ENCODE measurements around the gene AGXT2. TPM values are rescaled to one million over a fixed set of nuclear protein-coding genes. Genes with fewer than 3 reads are reported as not detected.

Gene AGXT2
- total RNA-seq, 1 experiment from 2014 or later = not detected

DNA sequence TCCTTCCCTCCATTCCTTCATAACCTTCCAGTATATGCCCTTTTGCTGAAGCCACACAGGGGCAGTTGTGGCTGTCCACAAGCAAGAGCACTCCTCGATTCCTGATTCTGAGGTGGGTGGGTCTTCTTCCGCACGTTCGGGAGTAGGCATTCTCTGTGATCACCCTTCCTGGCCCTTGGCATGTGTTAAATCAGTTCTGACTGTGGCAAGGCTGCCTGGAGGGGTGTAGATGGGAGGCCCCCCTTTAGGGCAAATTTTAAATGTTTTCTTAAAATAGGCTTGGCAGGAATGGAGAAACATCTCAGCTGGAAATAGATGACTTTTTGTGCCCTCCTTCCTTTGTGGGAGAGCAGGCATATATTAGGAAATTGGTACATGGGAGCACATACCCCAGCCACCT, 3.1 kb downstream of the AGXT2 start:
- DNase-seq = no peak
- Histone ChIP-seq H3K4me1 (replicated peaks; ENCODE audit: insufficient read depth) (no peaks in the 10 kb centered on the region), H3K9me2 (ENCODE audit: insufficient read depth) (no peaks in the 10 kb centered on the region), H3K4me2 (no peak overlapping the region), H3K9me3 (ENCODE audit: insufficient read depth, low read depth) (no peaks in the 10 kb centered on the region), H4K20me1 (ENCODE audit: insufficient read depth) (no peaks in the 10 kb centered on the region), H3K27me3 (ENCODE audit: insufficient read depth, low read depth) (peaks cover 97% of the 10 kb centered on the region), H2AFZ (no peak overlapping the region), H3K27ac (no peak overlapping the region), H3K36me3 (ENCODE audit: low read depth) (no peaks in the 10 kb centered on the region), H3K4me3 (no peak overlapping the region), H3K79me2 (ENCODE audit: low read depth) (no peaks in the 10 kb centered on the region), H3F3A (ENCODE audit: insufficient read depth, low read depth) (no peaks in the 10 kb centered on the region)
- BruUV-seq (replicated peaks) = no TSS peak
- ChIA-PET CTCF (no interaction called here), POLR2A (ENCODE audit: unreplicated experiment) (no interaction called here)
- intact Hi-C loops (cut with micrococcal nuclease; ENCODE audit: unreplicated experiment) = no loop called here
- no peak for TF ChIP-seq EZH2 (IDR thresholded peaks at IDR 0.05; ENCODE audit: low read depth)
- TF ChIP-seq, protein P1, sequence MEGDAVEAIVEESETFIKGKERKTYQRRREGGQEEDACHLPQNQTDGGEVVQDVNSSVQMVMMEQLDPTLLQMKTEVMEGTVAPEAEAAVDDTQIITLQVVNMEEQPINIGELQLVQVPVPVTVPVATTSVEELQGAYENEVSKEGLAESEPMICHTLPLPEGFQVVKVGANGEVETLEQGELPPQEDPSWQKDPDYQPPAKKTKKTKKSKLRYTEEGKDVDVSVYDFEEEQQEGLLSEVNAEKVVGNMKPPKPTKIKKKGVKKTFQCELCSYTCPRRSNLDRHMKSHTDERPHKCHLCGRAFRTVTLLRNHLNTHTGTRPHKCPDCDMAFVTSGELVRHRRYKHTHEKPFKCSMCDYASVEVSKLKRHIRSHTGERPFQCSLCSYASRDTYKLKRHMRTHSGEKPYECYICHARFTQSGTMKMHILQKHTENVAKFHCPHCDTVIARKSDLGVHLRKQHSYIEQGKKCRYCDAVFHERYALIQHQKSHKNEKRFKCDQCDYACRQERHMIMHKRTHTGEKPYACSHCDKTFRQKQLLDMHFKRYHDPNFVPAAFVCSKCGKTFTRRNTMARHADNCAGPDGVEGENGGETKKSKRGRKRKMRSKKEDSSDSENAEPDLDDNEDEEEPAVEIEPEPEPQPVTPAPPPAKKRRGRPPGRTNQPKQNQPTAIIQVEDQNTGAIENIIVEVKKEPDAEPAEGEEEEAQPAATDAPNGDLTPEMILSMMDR (conservative IDR thresholded peaks at IDR 0.05) = no peak

DNA sequence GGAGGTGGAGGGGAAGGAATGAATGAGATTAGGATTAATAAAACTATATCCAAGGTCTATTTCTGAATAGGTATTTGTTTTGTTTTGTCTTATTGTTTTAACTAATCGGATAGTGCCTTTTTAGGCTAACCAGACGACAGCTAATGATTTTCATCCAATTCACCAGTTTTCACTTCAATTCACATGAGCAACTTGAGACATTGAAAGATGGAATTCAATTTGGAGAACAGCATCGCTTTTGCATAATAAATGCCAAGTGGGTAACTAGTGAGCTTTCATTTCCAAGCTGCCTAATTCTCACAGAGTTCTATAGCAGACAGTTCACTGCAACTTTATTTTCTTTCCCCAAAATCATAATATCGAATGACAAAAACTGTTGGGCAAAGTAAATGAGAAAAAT, 5.0 kb downstream of the AGXT2 start:
- POLR2A ChIA-PET (ENCODE audit: unreplicated experiment) = interaction anchor here (0.5 kb wide), 1 partner anchor 577 kb away, joined by 3 read pairs; no protein-coding TSS in a partner anchor
- Histone ChIP-seq H2AFZ (no peak overlapping the region), H3K4me3 (no peak overlapping the region), H3K27ac (no peak overlapping the region), H3K79me2 (ENCODE audit: low read depth) (no peaks in the 10 kb centered on the region), H4K20me1 (ENCODE audit: insufficient read depth) (no peaks in the 10 kb centered on the region), H3K4me1 (replicated peaks; ENCODE audit: insufficient read depth) (no peaks in the 10 kb centered on the region), H3K36me3 (ENCODE audit: low read depth) (no peaks in the 10 kb centered on the region), H3K9me2 (ENCODE audit: insufficient read depth) (no peaks in the 10 kb centered on the region), H3K27me3 (ENCODE audit: insufficient read depth, low read depth) (peaks cover 97% of the 10 kb centered on the region), H3F3A (ENCODE audit: insufficient read depth, low read depth) (no peaks in the 10 kb centered on the region), H3K9me3 (ENCODE audit: insufficient read depth, low read depth) (no peaks in the 10 kb centered on the region), H3K4me2 (no peak overlapping the region)
- no TSS peak for BruUV-seq (replicated peaks)
- no peak for DNase-seq
- intact Hi-C loops (cut with micrococcal nuclease; ENCODE audit: unreplicated experiment) = no loop called here
- no peak for TF ChIP-seq EZH2 (IDR thresholded peaks at IDR 0.05; ENCODE audit: low read depth)
- TF ChIP-seq, protein P1 (conservative IDR thresholded peaks at IDR 0.05) = no peak
- CTCF ChIA-PET = no interaction called here

DNA sequence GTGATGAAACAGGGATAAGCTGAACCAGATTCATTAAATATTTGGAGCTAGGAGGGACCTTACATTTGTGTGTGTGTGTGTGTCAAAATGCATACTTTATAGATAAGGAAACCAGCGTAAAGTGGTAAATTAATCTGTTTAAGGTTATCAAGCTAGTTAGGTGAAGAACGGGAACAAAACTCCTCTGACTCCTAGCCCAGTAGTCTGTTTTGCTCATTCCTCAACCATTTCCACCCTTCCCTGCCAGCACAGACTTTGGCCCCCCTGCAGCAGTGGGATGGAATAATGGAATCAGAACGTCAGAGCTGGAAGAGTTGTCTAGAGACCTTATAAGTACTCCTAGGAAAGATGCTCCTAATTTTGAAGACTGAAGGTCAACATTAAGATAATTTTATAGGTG, 6.5 kb downstream of the AGXT2 start:
- H4K20me1 ChIP-seq (ENCODE audit: insufficient read depth) = no peaks in the 10 kb centered on the region
- H3K9me3 ChIP-seq (ENCODE audit: insufficient read depth, low read depth) = no peaks in the 10 kb centered on the region
- no peaks in the 10 kb centered on the region for H3K79me2 ChIP-seq (ENCODE audit: low read depth)
- H3K4me3 ChIP-seq = no peak overlapping the region
- no peaks in the 10 kb centered on the region for H3K9me2 ChIP-seq (ENCODE audit: insufficient read depth)
- H3F3A ChIP-seq (ENCODE audit: insufficient read depth, low read depth) = no peaks in the 10 kb centered on the region
- intact Hi-C loops (cut with micrococcal nuclease; ENCODE audit: unreplicated experiment) = no loop called here
- ChIA-PET POLR2A (ENCODE audit: unreplicated experiment) (no interaction called here), CTCF (no interaction called here)
- H2AFZ ChIP-seq = no peak overlapping the region
- TF ChIP-seq EZH2 (IDR thresholded peaks at IDR 0.05; ENCODE audit: low read depth) = no peak
- TF ChIP-seq, protein P1 (conservative IDR thresholded peaks at IDR 0.05) = no peak
- no peak overlapping the region for H3K27ac ChIP-seq
- H3K4me1 ChIP-seq (replicated peaks; ENCODE audit: insufficient read depth) = no peaks in the 10 kb centered on the region
- H3K36me3 ChIP-seq (ENCODE audit: low read depth) = no peaks in the 10 kb centered on the region
- no TSS peak for BruUV-seq (replicated peaks)
- H3K27me3 ChIP-seq (ENCODE audit: insufficient read depth, low read depth) = peaks cover 97% of the 10 kb centered on the region
- no peak for DNase-seq
- no peak overlapping the region for H3K4me2 ChIP-seq
